SH-SY5Y (cell line): Measurements from ENCODE around the gene TBC1D19.

Experiments used
- GATA2 ChIP-seq: IDR thresholded peaks from 2 replicates; pipeline ENCODE4 v1.6.1; 2011; ENCODE audit warnings: mild to moderate bottlenecking, low read depth, low read length
- GATA3 ChIP-seq: IDR thresholded peaks from 2 replicates; pipeline ENCODE4 v1.6.1; 2011; ENCODE audit warnings: low read depth, mild to moderate bottlenecking, low read length, moderate library complexity

- no peak for TF ChIP-seq GATA3
- TF ChIP-seq GATA2 = no peak
Observed at GRCh38 chr4:26780539-26780938, 196.7 kb downstream of the TBC1D19 start.
